NCI-H1105 (cell line): ENCODE results near the gene C19orf47.
"Not testable (repeated sequence)": the region's sequence is repeated elsewhere in the genome, so short reads cannot be mapped to it uniquely, and the experiment has no call there.

Experiments used
- DNase-seq: peaks from one replicate; lab custom pipeline; 2025; lab: John Stamatoyannopoulos, UW

The C19orf47 gene

DNA sequence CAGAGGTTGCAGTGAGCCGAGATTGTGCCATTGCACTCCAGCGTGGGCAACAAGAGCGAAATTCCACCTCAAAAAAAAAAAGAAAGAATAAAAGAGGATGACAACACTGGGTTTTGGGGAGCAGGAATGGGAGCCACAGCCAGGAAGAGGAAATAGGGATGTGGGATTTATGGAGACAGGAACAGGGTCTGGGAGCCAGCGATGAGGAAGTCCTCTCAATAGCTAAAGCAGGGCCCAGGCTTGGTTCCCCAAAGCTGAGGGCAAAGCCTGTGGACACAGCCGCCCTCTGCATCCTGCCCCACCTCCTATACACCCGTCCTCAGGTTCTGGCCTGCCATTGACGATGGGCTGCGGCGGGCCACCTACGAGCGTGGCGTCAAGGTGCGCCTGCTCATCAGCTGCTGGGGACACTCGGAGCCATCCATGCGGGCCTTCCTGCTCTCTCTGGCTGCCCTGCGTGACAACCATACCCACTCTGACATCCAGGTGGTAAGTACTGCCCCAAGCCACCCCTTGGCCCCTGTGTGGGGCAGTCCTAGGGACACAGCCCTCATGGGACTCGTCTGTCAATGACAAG lies 28.2 kb upstream of the C19orf47 start:
- no peak for DNase-seq

DNA sequence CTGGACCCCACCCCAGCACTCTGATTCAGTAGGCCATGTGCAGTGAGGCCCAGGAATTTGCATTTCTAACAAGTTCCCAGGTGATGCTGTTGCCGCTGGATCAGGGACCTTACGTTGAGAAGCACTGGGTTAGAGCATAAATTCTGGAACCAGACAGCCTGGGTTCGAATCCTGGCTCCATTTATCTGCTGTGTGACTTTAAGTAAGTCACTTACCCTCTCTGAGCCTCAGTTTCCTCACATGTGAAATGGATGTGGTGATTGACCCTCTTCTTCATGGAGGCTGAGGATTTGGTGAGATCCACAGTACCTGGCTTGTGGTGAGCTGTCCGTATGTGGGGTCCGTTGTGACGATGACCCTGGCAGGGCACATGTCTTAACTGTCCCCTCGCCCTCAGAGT lies 25.9 kb upstream of the C19orf47 start:
- DNase-seq = no peak

- no peak for DNase-seq
These were observed 23.6 kb upstream of the C19orf47 start for GRCh38 chr19:40371802-40372122.

GRCh38 chr19:40370997-40371801 lies 23.0 kb upstream of the C19orf47 start:
- DNase-seq = no peak

DNA sequence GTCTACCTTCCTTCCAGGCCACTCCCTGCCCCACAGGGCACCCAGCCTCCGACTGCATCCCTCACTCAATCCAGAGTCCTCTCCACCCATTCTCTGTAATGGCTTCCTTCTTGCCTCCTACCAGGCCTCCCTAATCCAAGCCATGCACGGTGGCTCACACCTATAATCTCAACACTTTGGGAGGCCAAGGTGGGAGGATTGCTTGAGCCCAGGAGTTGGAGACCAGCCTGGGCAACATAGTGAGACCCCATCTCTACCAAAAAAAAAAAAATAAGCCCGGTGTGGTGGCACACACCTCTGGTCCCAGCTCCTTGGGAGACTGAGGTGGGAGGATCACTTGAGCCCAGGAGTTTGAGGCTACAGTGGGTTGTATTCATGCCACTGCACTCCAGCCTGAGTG lies 22.1 kb upstream of the C19orf47 start:
- not testable (repeated sequence) for DNase-seq

DNA sequence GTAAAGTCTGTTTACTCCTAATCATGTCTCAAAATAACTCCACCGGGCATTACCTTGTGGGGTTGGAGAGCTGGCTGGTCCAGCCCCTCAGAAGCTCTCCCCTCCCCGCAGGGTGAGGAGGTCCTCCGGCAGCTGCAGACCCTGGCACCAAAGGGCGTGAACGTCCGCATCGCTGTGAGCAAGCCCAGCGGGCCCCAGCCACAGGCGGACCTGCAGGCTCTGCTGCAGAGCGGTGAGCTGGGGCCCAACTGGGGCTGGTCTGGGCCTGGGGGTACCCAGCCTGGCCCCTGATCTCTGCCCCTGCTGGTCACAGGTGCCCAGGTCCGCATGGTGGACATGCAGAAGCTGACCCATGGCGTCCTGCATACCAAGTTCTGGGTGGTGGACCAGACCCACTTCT lies 21.6 kb upstream of the C19orf47 start:
- no peak for DNase-seq

- no peak for DNase-seq
These were observed 19.6 kb upstream of the C19orf47 start for GRCh38 chr19:40367577-40368434.

DNA sequence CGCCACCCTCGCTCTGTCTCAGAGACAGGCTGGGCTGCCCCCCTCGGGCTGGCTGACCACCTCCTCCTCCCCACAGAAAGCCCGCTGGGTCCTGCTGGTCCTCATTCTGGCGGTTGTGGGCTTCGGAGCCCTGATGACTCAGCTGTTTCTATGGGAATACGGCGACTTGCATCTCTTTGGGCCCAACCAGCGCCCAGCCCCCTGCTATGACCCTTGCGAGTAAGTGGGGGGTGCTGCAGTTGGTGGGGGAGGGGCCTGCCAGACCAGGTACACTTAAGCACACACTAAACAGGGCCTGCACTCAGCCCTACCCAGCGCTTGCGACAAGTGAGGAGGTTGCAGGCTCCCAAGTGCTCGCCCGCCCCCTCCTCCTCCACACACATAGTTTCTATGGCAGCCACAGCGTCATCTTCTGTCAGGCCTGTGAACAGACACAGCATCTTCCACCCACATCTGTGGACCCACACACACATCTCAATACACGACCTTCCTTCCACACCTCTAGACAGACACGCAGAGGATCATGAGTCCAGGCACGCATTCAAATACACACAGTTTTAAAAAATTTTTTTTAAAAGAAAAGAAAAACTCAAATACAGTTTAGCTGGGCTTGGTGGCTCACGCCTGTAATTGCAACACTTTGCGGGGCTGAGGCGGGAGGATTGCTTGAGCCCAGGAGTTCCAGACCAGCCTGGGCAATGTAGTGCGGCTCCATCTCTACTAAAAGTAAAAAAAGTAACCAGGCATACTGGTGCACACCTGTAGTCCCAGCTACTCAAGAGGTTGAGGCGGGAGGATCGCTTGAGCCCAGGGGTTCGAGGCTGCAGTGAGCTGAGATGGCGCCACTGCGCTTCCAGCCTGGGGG lies 18.7 kb upstream of the C19orf47 start:
- no peak for DNase-seq

DNA sequence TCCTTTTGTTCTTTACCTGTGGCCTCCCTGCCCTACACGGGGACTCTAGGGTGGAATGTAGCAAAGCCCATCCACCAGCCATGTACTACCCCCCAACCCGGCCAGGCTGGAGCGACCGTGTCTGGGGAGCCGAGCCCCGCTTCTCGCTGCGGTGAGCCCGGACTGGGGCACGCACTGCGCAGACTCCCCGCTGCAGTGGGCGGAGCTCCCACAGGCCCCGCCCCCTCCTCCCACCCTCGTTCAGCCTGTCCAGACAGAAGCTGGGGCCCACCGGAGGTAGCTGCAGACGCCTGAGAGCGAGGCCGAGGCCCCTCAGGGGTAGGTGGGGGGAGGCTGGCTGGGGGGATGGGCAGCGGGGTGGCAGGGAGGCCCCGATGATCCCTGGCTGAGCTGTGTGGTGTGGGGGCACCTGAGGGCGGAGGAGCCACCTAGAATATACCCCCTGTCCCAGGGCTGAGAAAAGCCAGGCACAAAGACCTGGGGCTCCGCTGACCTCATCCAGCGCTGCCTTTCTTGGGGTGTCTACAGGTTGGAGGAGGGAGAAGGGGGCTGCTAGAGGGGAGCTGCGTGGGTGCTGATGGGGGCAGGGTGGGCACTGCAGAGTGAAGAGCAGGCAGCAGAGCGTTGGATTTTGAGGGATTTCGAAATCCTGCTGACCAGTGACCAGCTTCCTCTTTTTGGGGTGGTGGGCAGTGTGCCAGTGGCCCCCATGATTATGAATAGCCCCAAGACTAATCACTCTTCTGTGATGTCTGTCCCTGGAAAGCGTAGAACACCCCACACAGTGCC lies 17.6 kb upstream of the C19orf47 start:
- no peak for DNase-seq

DNA sequence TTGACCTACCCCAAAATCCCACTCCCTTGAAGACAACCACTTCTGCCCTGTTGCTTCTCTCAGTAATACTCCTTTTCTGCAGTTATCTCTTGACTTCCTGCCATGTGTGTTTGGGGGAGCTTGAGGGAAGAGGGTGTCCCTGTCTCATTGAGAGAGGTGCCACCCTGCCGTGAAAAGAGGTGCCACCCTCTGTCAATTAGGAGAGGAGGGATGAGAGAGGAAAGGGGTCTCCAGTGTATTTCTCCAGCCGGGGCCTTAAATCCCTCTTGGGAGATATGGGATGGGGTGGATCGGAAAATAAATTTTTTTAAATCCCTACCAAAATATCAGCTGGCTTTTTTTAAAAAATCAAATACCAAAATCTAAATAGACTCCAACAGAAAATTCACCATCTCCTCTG lies 16.8 kb upstream of the C19orf47 start:
- no peak for DNase-seq

DNA sequence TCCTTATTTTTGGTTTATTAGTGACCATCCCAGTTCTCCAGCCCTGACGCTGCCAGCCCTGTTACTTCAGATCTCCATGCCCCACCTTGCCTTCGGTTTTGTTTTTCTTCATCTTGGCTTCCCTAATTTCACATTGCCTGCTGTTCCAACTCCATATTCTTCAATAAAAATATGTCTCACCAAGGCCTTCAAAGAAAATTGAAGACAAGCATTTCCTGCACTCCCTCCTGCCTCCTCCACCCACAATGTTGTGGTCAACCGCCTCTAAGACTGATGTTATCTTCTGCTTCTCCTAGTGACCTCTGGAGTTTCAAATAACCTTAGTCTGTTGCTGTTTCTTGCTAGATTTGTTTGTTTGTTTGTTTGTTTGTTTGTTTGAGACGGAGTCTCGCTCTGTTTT lies 14.9 kb upstream of the C19orf47 start:
- no peak for DNase-seq

- DNase-seq = no peak
These were observed 14.0 kb upstream of the C19orf47 start for GRCh38 chr19:40362160-40362559.

DNA sequence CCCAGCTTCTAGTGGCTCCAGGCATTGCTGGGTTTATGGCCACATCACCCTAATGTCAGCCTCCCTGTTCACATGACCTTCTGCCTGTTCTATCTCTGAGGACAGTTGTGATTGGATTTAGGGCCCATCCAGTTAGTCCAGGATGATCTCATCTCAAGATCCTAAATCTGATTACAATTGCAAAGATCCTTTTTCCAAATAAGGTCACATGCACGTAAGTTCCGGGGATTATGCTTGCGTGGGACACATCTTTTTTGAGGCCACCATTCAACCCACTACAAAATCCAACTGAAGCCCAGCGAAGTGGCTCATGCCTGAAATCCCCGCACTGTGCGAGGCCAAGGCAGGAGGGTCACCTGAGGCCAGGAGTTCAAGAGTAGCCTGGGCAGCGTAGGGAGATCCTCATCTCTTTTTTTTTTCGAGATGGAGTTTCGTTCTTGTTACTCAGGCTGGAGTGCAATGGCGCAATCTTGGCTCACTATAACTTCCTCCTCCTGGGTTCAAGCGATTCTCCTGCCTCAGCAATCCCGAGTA lies 12.6 kb upstream of the C19orf47 start:
- no peak for DNase-seq

- DNase-seq = no peak
These were observed 12.0 kb upstream of the C19orf47 start for GRCh38 chr19:40360020-40360707.

GRCh38 chr19:40358773-40359172 lies 10.6 kb upstream of the C19orf47 start:
- DNase-seq = no peak

DNA sequence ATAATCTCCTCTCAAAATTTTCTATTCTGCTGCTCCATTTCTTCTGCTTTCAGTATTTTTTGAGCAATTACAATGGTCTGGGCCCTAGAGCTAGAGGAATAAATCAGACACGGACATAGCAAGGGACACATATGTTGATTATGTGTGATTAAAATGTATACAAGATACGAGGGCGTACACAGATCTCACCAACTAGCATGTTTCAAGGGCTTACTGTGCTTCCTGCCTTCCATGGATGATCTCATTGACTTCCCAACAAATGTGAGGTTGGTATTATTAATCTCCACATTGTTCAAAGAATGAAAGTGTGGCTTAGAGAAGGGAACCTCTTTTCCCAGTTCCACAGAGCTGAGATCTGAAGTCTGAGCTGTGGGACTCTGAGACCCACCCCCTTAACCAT lies 9.4 kb upstream of the C19orf47 start:
- DNase-seq = no peak

DNA sequence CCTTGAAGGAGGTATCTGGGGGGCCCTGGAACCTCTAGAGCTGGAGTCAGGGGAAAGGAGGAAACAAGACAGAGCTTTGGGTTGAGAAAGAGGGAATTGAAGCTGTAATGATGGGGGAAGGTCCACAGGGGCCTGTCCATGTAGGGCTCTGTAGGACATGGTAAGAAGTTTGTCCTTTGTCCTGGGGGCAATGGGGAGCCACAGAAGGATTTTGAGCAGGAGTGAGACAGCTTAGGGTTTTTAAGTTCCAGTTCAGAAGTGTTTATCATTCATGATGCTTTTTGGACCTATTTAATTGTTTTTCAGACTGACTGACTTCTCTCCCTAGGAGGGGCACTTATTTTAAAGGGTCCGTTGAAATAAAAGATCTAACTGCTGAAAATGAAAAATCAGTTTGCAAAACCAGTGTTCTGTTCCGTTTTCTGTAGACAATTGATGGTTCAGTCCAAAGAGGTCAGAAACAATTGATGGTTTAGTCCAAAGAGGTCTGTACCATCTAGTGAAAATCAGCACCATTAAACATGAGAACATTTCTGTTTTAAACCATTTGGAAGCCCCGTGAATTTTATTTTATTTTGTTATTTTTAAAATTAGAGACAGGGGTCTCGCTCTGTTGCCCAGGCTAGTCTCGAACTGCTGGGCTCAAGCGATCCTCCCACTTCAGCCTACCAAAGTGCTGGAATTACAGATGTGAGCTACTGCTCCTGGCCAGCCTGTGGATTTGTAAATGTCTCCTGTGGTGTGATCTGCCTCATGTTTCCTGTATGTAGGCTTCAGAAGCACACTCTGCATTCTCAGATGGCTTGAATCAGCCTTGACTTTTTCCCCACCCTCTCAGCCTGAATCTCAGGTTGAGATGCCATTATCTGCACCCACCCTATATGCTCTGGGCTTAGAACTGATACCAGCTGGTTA lies 8.7 kb upstream of the C19orf47 start:
- no peak for DNase-seq

- no peak for DNase-seq
These were observed 7.9 kb upstream of the C19orf47 start for GRCh38 chr19:40355975-40356680.
